ENCODE measurements around the gene TRPM3. TPM values are rescaled to one million over a fixed set of nuclear protein-coding genes. Genes with fewer than 3 reads are reported as not detected.
A peak's percentile ranks its signal among the peaks of the same experiment; 100 is the strongest.

The TRPM3 gene
- total RNA-seq, 1 donor from 2014 or later = 0.15 TPM

- no peak overlapping the region for H3K4me3 ChIP-seq
- H3K9me3 ChIP-seq = no peaks in the 10 kb centered on the region
- TF ChIP-seq, protein P1, sequence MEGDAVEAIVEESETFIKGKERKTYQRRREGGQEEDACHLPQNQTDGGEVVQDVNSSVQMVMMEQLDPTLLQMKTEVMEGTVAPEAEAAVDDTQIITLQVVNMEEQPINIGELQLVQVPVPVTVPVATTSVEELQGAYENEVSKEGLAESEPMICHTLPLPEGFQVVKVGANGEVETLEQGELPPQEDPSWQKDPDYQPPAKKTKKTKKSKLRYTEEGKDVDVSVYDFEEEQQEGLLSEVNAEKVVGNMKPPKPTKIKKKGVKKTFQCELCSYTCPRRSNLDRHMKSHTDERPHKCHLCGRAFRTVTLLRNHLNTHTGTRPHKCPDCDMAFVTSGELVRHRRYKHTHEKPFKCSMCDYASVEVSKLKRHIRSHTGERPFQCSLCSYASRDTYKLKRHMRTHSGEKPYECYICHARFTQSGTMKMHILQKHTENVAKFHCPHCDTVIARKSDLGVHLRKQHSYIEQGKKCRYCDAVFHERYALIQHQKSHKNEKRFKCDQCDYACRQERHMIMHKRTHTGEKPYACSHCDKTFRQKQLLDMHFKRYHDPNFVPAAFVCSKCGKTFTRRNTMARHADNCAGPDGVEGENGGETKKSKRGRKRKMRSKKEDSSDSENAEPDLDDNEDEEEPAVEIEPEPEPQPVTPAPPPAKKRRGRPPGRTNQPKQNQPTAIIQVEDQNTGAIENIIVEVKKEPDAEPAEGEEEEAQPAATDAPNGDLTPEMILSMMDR (IDR thresholded peaks at IDR 0.05) = no peak
- H3K27ac ChIP-seq = no peak overlapping the region
- H3K36me3 ChIP-seq = no peaks in the 10 kb centered on the region
- intact Hi-C loops (cut with DNase I) = loop anchor here (10.0 kb wide), 3 partner anchors 123 to 263 kb away; no protein-coding TSS in a partner anchor
- H3K27me3 ChIP-seq (ENCODE audit: low read depth) = no peaks in the 10 kb centered on the region
- DNase-seq = no peak
- peaks cover 7% of the 10 kb centered on the region for H3K4me1 ChIP-seq
- ATAC-seq = peak; percentile 37 to 58
Observed at GRCh38 chr9:70607329-70607728, 514.1 kb downstream of the TRPM3 start.

- intact Hi-C loops (cut with DNase I) = loop anchor here (10.0 kb wide), 3 partner anchors 118 to 258 kb away; no protein-coding TSS in a partner anchor
- Histone ChIP-seq H3K4me1 (peaks cover 31% of the 10 kb centered on the region), H3K36me3 (no peaks in the 10 kb centered on the region), H3K27ac (peak overlapping the region; percentile 38), H3K27me3 (ENCODE audit: low read depth) (no peaks in the 10 kb centered on the region), H3K4me3 (no peak overlapping the region), H3K9me3 (no peaks in the 10 kb centered on the region)
- TF ChIP-seq, protein P1 (IDR thresholded peaks at IDR 0.05) = no peak
- ATAC-seq (no peak), DNase-seq (no peak)
Observed at GRCh38 chr9:70603020-70603411, 518.4 kb downstream of the TRPM3 start.

DNA sequence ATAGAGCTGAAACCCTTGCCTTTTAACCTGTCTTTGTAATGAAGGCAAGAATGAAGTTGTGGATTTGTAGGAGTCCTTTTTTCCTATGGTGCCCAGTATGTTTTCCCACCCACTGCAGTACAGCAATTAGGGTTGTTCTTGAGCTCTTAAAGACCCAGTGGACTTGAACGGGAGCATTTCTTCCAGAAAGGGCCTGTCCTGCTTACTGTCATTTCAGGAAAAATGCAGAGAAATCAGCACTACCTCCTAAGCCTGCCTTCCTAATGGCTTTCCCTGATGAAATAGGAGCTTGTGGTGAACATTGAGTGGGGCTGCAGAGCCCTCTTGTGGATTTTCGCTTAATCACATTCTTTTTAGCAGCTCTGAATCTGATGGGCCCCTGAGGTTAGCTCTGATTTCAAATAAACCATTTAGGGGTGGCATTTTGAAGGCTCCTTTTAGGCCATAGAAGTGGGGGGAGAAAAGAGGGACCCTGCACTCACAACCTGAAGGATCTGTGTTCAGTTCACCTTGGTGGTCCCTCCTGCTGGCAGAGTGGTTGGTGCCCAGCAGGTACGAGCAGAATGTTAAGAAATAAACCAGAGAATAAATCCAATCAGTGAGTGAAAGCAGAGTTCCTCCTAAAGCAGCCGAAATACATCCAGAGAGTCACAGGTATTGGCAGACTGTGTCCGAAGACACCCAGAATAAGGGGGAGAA, 519.0 kb downstream of the TRPM3 start:
- Histone ChIP-seq H3K4me3 (peak overlapping the region; percentile 10), H3K27ac (peak overlapping the region; percentile 82), H3K27me3 (ENCODE audit: low read depth) (no peaks in the 10 kb centered on the region), H3K36me3 (no peaks in the 10 kb centered on the region), H3K4me1 (peaks cover 28% of the 10 kb centered on the region), H3K9me3 (no peaks in the 10 kb centered on the region)
- TF ChIP-seq, protein P1 (IDR thresholded peaks at IDR 0.05) = peak; percentile 74
- DNase-seq (no peak), ATAC-seq (peak; percentile 80 to 85)
- intact Hi-C loops (cut with DNase I) = loop anchor here (10.0 kb wide), 3 partner anchors 118 to 258 kb away; no protein-coding TSS in a partner anchor

- intact Hi-C loops (cut with DNase I) = loop anchor here (10.0 kb wide), 3 partner anchors 116 to 256 kb away; no protein-coding TSS in a partner anchor
- TF ChIP-seq, protein P1 (IDR thresholded peaks at IDR 0.05) = no peak
- ATAC-seq (peak; percentile 83), DNase-seq (peak; percentile 86)
- peak overlapping the region; percentile 82 for H3K27ac ChIP-seq
- peak overlapping the region; percentile 10 for H3K4me3 ChIP-seq
- H3K36me3 ChIP-seq = no peaks in the 10 kb centered on the region
- H3K27me3 ChIP-seq (ENCODE audit: low read depth) = no peaks in the 10 kb centered on the region
- H3K4me1 ChIP-seq = peaks cover 25% of the 10 kb centered on the region
- H3K9me3 ChIP-seq = no peaks in the 10 kb centered on the region
Observed at GRCh38 chr9:70601000-70601951, 520.1 kb downstream of the TRPM3 start.

- no peak for ATAC-seq
- H3K4me3 ChIP-seq = no peak overlapping the region
- intact Hi-C loops (cut with DNase I) = loop anchor here (10.0 kb wide), 3 partner anchors 116 to 256 kb away; no protein-coding TSS in a partner anchor
- TF ChIP-seq, protein P1 (IDR thresholded peaks at IDR 0.05) = no peak
- H3K27ac ChIP-seq = peak overlapping the region; percentile 82
- H3K9me3 ChIP-seq = no peaks in the 10 kb centered on the region
- H3K36me3 ChIP-seq = no peaks in the 10 kb centered on the region
- H3K4me1 ChIP-seq = peaks cover 25% of the 10 kb centered on the region
- no peaks in the 10 kb centered on the region for H3K27me3 ChIP-seq (ENCODE audit: low read depth)
- DNase-seq = no peak
Observed at GRCh38 chr9:70600506-70600905, 520.9 kb downstream of the TRPM3 start.
